ENCODE data around the gene DSCAM.

Gene DSCAM

DNA sequence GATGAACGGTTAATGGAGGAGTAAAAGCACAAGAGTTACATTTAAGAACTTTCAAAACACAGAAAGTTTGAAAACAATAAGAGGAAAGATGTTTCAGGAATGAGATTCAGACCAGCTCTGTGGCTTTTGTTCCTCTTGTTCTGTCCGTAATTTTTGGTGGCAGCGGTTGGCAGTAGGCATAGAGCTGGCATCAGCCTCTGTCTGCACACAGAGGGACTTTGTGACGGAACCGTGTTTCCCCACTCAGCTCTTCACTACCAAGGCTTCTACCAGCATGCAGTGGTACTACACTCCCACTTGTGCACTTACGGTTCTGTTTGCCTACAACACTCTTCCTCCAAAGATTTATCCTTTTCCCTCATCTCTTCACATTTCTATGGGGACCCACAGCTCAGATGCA is 212.8 kb downstream of the DSCAM start:
- no peaks in the 10 kb centered on the region for H3K9me3 ChIP-seq (ENCODE audit: control extremely low read depth in 1 of 5, control insufficient read depth in 4 of 5, insufficient read depth in 2 of 5, low read depth in 1 of 5, low read length in 4 of 5)
- H3K4me1 ChIP-seq (ENCODE audit: control extremely low read depth in 1 of 4, control insufficient read depth in 4 of 4, insufficient read depth in 4 of 4, low read length in 3 of 4): no peaks in the 10 kb centered on the region
- H3K36me3 ChIP-seq (ENCODE audit: control insufficient read depth in 4 of 4, insufficient read depth in 4 of 4, low read length in 3 of 4): no peaks in the 10 kb centered on the region
- DNase-seq: no peak
- WGBS (ENCODE audit: insufficient coverage): 92% methylated on average over 5 of the region's 6 CpGs
- CTCF ChIA-PET: no interaction called here
- no peak overlapping the region for H3K4me3 ChIP-seq (ENCODE audit: control insufficient read depth in 1 of 7, extremely low read depth in 1 of 7, insufficient read depth in 4 of 7, low read depth in 2 of 7, low read length in 6 of 7)
- H3K27me3 ChIP-seq (replicated peaks in 2 of 5; ENCODE audit: control insufficient read depth in 4 of 5, insufficient read depth in 5 of 5, low read length in 4 of 5): peaks cover 0 to 3% (median 0%) of the 10 kb centered on the region in 5 experiments
- POLR2A ChIA-PET: no interaction called here
- no peak overlapping the region for H3K27ac ChIP-seq (ENCODE audit: insufficient read depth in 1 of 2, low read depth in 1 of 2, low read length in 2 of 2, poor library complexity in 1 of 2, severe bottlenecking in 2 of 2)

DNA sequence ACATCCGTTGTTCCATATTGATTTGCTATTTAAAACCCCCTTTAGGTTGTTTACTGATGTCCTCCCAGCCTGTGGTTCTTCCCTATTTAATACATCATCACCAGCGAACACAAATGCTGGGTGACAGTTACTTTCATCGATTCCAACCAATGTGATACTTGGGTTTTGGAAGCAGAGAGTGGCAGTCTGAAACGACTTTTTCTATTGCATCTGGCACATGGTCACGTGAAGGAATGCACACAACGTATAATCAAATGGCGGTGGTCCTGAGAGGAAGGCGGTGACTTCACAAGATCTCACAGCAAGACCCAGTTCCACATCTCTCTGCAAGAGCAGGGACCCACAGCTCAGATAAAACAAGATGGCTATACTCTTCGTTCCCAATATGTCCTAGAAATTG is 213.9 kb downstream of the DSCAM start:
- H3K27me3 ChIP-seq (replicated peaks in 2 of 5; ENCODE audit: control insufficient read depth in 4 of 5, insufficient read depth in 5 of 5, low read length in 4 of 5): peaks cover 0 to 3% (median 0%) of the 10 kb centered on the region in 5 experiments
- no peaks in the 10 kb centered on the region for H3K9me3 ChIP-seq (ENCODE audit: control extremely low read depth in 1 of 5, control insufficient read depth in 4 of 5, insufficient read depth in 2 of 5, low read depth in 1 of 5, low read length in 4 of 5)
- POLR2A ChIA-PET: no interaction called here
- 98% methylated on average over 7 of the region's 9 CpGs for WGBS (ENCODE audit: insufficient coverage)
- CTCF ChIA-PET: no interaction called here
- H3K4me3 ChIP-seq (ENCODE audit: control insufficient read depth in 1 of 7, extremely low read depth in 1 of 7, insufficient read depth in 4 of 7, low read depth in 2 of 7, low read length in 6 of 7): no peak overlapping the region
- DNase-seq: no peak
- no peaks in the 10 kb centered on the region for H3K36me3 ChIP-seq (ENCODE audit: control insufficient read depth in 4 of 4, insufficient read depth in 4 of 4, low read length in 3 of 4)
- no peak overlapping the region for H3K27ac ChIP-seq (ENCODE audit: insufficient read depth in 1 of 2, low read depth in 1 of 2, low read length in 2 of 2, poor library complexity in 1 of 2, severe bottlenecking in 2 of 2)
- H3K4me1 ChIP-seq (ENCODE audit: control extremely low read depth in 1 of 4, control insufficient read depth in 4 of 4, insufficient read depth in 4 of 4, low read length in 3 of 4): no peaks in the 10 kb centered on the region

DNA sequence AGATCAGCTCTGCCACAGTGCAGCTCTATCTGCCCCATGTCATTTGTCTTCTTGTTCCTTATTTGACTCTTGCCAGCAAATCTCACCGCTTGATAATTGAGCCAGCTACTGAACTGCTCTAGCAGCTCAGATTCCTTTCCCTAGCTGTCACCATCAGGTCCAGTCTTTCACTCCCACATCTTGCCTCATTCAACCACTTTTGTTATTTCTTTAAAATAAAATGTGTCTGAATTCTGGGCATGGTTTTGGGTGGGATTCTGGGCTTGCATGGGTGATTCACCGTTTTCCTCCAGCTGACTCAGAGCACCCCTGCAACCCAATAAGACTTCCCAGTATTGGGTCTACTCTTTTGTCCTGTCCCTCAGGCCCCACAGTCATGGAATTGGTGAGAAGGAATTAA is 215.7 kb downstream of the DSCAM start:
- Histone ChIP-seq H3K9me3 (ENCODE audit: control extremely low read depth in 1 of 5, control insufficient read depth in 4 of 5, insufficient read depth in 2 of 5, low read depth in 1 of 5, low read length in 4 of 5) (no peaks in the 10 kb centered on the region), H3K27me3 (replicated peaks in 2 of 5; ENCODE audit: control insufficient read depth in 4 of 5, insufficient read depth in 5 of 5, low read length in 4 of 5) (peaks cover 0 to 3% (median 0%) of the 10 kb centered on the region in 5 experiments), H3K4me3 (ENCODE audit: control insufficient read depth in 1 of 7, extremely low read depth in 1 of 7, insufficient read depth in 4 of 7, low read depth in 2 of 7, low read length in 6 of 7) (no peak overlapping the region), H3K36me3 (ENCODE audit: control insufficient read depth in 4 of 4, insufficient read depth in 4 of 4, low read length in 3 of 4) (no peaks in the 10 kb centered on the region), H3K27ac (ENCODE audit: insufficient read depth in 1 of 2, low read depth in 1 of 2, low read length in 2 of 2, poor library complexity in 1 of 2, severe bottlenecking in 2 of 2) (no peak overlapping the region), H3K4me1 (ENCODE audit: control extremely low read depth in 1 of 4, control insufficient read depth in 4 of 4, insufficient read depth in 4 of 4, low read length in 3 of 4) (no peaks in the 10 kb centered on the region)
- POLR2A ChIA-PET: no interaction called here
- CTCF ChIA-PET: no interaction called here
- 83% methylated on average over 2 of the region's 2 CpGs for WGBS (ENCODE audit: insufficient coverage)
- no peak for DNase-seq

GRCh38 chr21:40625991-40626390 is 221.0 kb downstream of the DSCAM start:
- no peaks in the 10 kb centered on the region for H3K36me3 ChIP-seq (ENCODE audit: control insufficient read depth in 4 of 4, insufficient read depth in 4 of 4, low read length in 3 of 4)
- H3K27ac ChIP-seq (ENCODE audit: insufficient read depth in 1 of 2, low read depth in 1 of 2, low read length in 2 of 2, poor library complexity in 1 of 2, severe bottlenecking in 2 of 2): no peak overlapping the region
- CTCF ChIA-PET: interaction anchor here (0.6 kb wide), 1 partner anchor 892 kb away, joined by 3 read pairs; no protein-coding TSS in a partner anchor
- POLR2A ChIA-PET: no interaction called here
- no peak overlapping the region for H3K4me3 ChIP-seq (ENCODE audit: control insufficient read depth in 1 of 7, extremely low read depth in 1 of 7, insufficient read depth in 4 of 7, low read depth in 2 of 7, low read length in 6 of 7)
- H3K27me3 ChIP-seq (replicated peaks in 2 of 5; ENCODE audit: control insufficient read depth in 4 of 5, insufficient read depth in 5 of 5, low read length in 4 of 5): no peaks in the 10 kb centered on the region
- WGBS (ENCODE audit: insufficient coverage): no CpG with 5 or more reads among the region's 3 CpGs
- no peaks in the 10 kb centered on the region for H3K9me3 ChIP-seq (ENCODE audit: control extremely low read depth in 1 of 5, control insufficient read depth in 4 of 5, insufficient read depth in 2 of 5, low read depth in 1 of 5, low read length in 4 of 5)
- no peaks in the 10 kb centered on the region for H3K4me1 ChIP-seq (ENCODE audit: control extremely low read depth in 1 of 4, control insufficient read depth in 4 of 4, insufficient read depth in 4 of 4, low read length in 3 of 4)
- DNase-seq: no peak

GRCh38 chr21:40623528-40623927 is 223.4 kb downstream of the DSCAM start:
- ChIA-PET POLR2A (no interaction called here), CTCF (interaction anchor here (0.6 kb wide), 1 partner anchor 196 kb away, joined by 3 read pairs; no protein-coding TSS in a partner anchor)
- H3K36me3 ChIP-seq (ENCODE audit: control insufficient read depth in 4 of 4, insufficient read depth in 4 of 4, low read length in 3 of 4): no peaks in the 10 kb centered on the region
- no peaks in the 10 kb centered on the region for H3K4me1 ChIP-seq (ENCODE audit: control extremely low read depth in 1 of 4, control insufficient read depth in 4 of 4, insufficient read depth in 4 of 4, low read length in 3 of 4)
- H3K27ac ChIP-seq (ENCODE audit: insufficient read depth in 1 of 2, low read depth in 1 of 2, low read length in 2 of 2, poor library complexity in 1 of 2, severe bottlenecking in 2 of 2): no peak overlapping the region
- H3K9me3 ChIP-seq (ENCODE audit: control extremely low read depth in 1 of 5, control insufficient read depth in 4 of 5, insufficient read depth in 2 of 5, low read depth in 1 of 5, low read length in 4 of 5): peaks cover 0 to 2% (median 0%) of the 10 kb centered on the region in 5 experiments
- WGBS (ENCODE audit: insufficient coverage): no CpG with 5 or more reads among the region's 1 CpG
- no peak overlapping the region for H3K4me3 ChIP-seq (ENCODE audit: control insufficient read depth in 1 of 7, extremely low read depth in 1 of 7, insufficient read depth in 4 of 7, low read depth in 2 of 7, low read length in 6 of 7)
- DNase-seq: no peak
- H3K27me3 ChIP-seq (replicated peaks in 2 of 5; ENCODE audit: control insufficient read depth in 4 of 5, insufficient read depth in 5 of 5, low read length in 4 of 5): no peaks in the 10 kb centered on the region

GRCh38 chr21:40622531-40622930 is 224.4 kb downstream of the DSCAM start:
- 100% methylated on average over 2 of the region's 4 CpGs for WGBS (ENCODE audit: insufficient coverage)
- ChIA-PET POLR2A (no interaction called here), CTCF (no interaction called here)
- Histone ChIP-seq H3K4me3 (ENCODE audit: control insufficient read depth in 1 of 7, extremely low read depth in 1 of 7, insufficient read depth in 4 of 7, low read depth in 2 of 7, low read length in 6 of 7) (no peak overlapping the region), H3K36me3 (ENCODE audit: control insufficient read depth in 4 of 4, insufficient read depth in 4 of 4, low read length in 3 of 4) (no peaks in the 10 kb centered on the region), H3K4me1 (ENCODE audit: control extremely low read depth in 1 of 4, control insufficient read depth in 4 of 4, insufficient read depth in 4 of 4, low read length in 3 of 4) (no peaks in the 10 kb centered on the region), H3K27me3 (replicated peaks in 2 of 5; ENCODE audit: control insufficient read depth in 4 of 5, insufficient read depth in 5 of 5, low read length in 4 of 5) (no peaks in the 10 kb centered on the region), H3K27ac (ENCODE audit: insufficient read depth in 1 of 2, low read depth in 1 of 2, low read length in 2 of 2, poor library complexity in 1 of 2, severe bottlenecking in 2 of 2) (no peak overlapping the region), H3K9me3 (ENCODE audit: control extremely low read depth in 1 of 5, control insufficient read depth in 4 of 5, insufficient read depth in 2 of 5, low read depth in 1 of 5, low read length in 4 of 5) (peaks cover 0 to 3% (median 0%) of the 10 kb centered on the region in 5 experiments)
- no peak for DNase-seq

DNA sequence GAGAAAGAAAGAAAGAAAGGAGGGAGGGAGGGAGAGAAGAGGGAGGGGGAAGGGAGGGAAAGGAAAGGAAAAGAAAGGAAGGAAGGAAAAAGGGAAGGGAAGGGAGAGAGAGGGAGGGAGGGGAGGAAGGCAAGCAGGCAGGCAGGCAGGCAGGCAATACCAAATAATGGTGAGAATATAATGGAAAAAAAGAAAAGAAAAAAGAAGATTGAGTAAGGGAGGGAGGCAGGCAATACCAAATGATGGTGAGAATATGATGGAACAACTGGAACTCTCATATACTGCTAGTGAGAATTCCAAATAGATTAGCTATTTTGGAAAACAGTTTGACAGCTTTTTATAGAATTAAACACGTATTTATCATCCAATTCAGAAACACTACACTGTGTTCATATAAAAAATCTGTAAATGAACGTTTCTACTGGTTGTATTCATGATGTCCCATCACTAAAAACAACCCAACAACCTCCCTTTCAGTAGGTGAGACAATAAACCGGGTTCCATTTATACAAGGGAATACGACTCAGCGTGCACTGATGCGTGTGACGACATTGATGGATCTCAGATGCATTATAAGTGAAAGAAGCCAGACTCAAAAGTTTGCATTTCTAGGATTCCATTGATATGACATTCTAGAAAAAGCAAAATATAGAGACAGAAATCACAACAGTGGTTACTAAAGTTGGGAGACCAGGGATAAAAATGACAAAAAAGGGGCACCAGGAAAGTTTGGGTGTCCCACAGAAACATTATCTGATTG is 226.4 kb downstream of the DSCAM start:
- no CpG with 5 or more reads among the region's 7 CpGs for WGBS (ENCODE audit: insufficient coverage)
- Histone ChIP-seq H3K4me1 (ENCODE audit: control extremely low read depth in 1 of 4, control insufficient read depth in 4 of 4, insufficient read depth in 4 of 4, low read length in 3 of 4) (no peaks in the 10 kb centered on the region), H3K9me3 (ENCODE audit: control extremely low read depth in 1 of 5, control insufficient read depth in 4 of 5, insufficient read depth in 2 of 5, low read depth in 1 of 5, low read length in 4 of 5) (peaks cover 0 to 4% (median 0%) of the 10 kb centered on the region in 5 experiments), H3K27me3 (replicated peaks in 2 of 5; ENCODE audit: control insufficient read depth in 4 of 5, insufficient read depth in 5 of 5, low read length in 4 of 5) (no peaks in the 10 kb centered on the region), H3K27ac (ENCODE audit: insufficient read depth in 1 of 2, low read depth in 1 of 2, low read length in 2 of 2, poor library complexity in 1 of 2, severe bottlenecking in 2 of 2) (no peak overlapping the region), H3K36me3 (ENCODE audit: control insufficient read depth in 4 of 4, insufficient read depth in 4 of 4, low read length in 3 of 4) (no peaks in the 10 kb centered on the region), H3K4me3 (ENCODE audit: control insufficient read depth in 1 of 7, extremely low read depth in 1 of 7, insufficient read depth in 4 of 7, low read depth in 2 of 7, low read length in 6 of 7) (no peak overlapping the region)
- POLR2A ChIA-PET: no interaction called here
- no peak for DNase-seq
- CTCF ChIA-PET: no interaction called here

All from common myeloid progenitor, CD34-positive (primary cell).